ENCODE data around the gene LNX2.

The LNX2 gene

GRCh38 chr13:27601803-27602202 is 18.5 kb downstream of the LNX2 start:
- Histone ChIP-seq H3K9me3 (ENCODE audit: control insufficient read depth, low read length) (no peaks in the 10 kb centered on the region), H3K27me3 (ENCODE audit: control insufficient read depth, insufficient read depth, low read length) (no peaks in the 10 kb centered on the region), H3K4me1 (no peaks in the 10 kb centered on the region), H3K9ac (no peak overlapping the region), H3K27ac (no peak overlapping the region), H3K79me2 (peaks cover 7% of the 10 kb centered on the region), H2AFZ (no peak overlapping the region), H3K4me2 (ENCODE audit: low read length) (no peak overlapping the region), H3K36me3 (ENCODE audit: control insufficient read depth, insufficient read depth, low read length) (no peaks in the 10 kb centered on the region), H3K4me3 (ENCODE audit: low read depth, low read length) (no peak overlapping the region)
- TF ChIP-seq, protein P1, sequence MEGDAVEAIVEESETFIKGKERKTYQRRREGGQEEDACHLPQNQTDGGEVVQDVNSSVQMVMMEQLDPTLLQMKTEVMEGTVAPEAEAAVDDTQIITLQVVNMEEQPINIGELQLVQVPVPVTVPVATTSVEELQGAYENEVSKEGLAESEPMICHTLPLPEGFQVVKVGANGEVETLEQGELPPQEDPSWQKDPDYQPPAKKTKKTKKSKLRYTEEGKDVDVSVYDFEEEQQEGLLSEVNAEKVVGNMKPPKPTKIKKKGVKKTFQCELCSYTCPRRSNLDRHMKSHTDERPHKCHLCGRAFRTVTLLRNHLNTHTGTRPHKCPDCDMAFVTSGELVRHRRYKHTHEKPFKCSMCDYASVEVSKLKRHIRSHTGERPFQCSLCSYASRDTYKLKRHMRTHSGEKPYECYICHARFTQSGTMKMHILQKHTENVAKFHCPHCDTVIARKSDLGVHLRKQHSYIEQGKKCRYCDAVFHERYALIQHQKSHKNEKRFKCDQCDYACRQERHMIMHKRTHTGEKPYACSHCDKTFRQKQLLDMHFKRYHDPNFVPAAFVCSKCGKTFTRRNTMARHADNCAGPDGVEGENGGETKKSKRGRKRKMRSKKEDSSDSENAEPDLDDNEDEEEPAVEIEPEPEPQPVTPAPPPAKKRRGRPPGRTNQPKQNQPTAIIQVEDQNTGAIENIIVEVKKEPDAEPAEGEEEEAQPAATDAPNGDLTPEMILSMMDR (IDR thresholded peaks at IDR 0.05) = no peak

- TF ChIP-seq, protein P1 (IDR thresholded peaks at IDR 0.05) = no peak
- no peak overlapping the region for H3K9ac ChIP-seq
- H3K27ac ChIP-seq = no peak overlapping the region
Measured at GRCh38 chr13:27601208-27601607, 19.1 kb downstream of the LNX2 start.

GRCh38 chr13:27600711-27601110 is 19.6 kb downstream of the LNX2 start:
- TF ChIP-seq, protein P1 (IDR thresholded peaks at IDR 0.05) = no peak
- Histone ChIP-seq H2AFZ (no peak overlapping the region), H3K79me2 (peaks cover 7% of the 10 kb centered on the region), H3K9me3 (ENCODE audit: control insufficient read depth, low read length) (no peaks in the 10 kb centered on the region), H3K4me3 (ENCODE audit: low read depth, low read length) (no peak overlapping the region), H3K9ac (no peak overlapping the region), H3K4me2 (ENCODE audit: low read length) (no peak overlapping the region), H3K4me1 (no peaks in the 10 kb centered on the region), H3K27ac (no peak overlapping the region), H3K27me3 (ENCODE audit: control insufficient read depth, insufficient read depth, low read length) (no peaks in the 10 kb centered on the region), H3K36me3 (ENCODE audit: control insufficient read depth, insufficient read depth, low read length) (no peaks in the 10 kb centered on the region)

More at GRCh38 chr13:27601208-27601607, 19.1 kb downstream of the LNX2 start:
- Histone ChIP-seq H3K79me2 (peaks cover 7% of the 10 kb centered on the region), H3K4me3 (ENCODE audit: low read depth, low read length) (no peak overlapping the region), H3K9me3 (ENCODE audit: control insufficient read depth, low read length) (no peaks in the 10 kb centered on the region), H3K36me3 (ENCODE audit: control insufficient read depth, insufficient read depth, low read length) (no peaks in the 10 kb centered on the region), H3K4me1 (no peaks in the 10 kb centered on the region), H3K27me3 (ENCODE audit: control insufficient read depth, insufficient read depth, low read length) (no peaks in the 10 kb centered on the region), H2AFZ (no peak overlapping the region), H3K4me2 (ENCODE audit: low read length) (no peak overlapping the region)

GRCh38 chr13:27599845-27600553 is 20.3 kb downstream of the LNX2 start:
- Histone ChIP-seq H3K4me2 (ENCODE audit: low read length) (no peak overlapping the region), H3K4me1 (no peaks in the 10 kb centered on the region), H2AFZ (no peak overlapping the region), H3K27me3 (ENCODE audit: control insufficient read depth, insufficient read depth, low read length) (no peaks in the 10 kb centered on the region), H3K9me3 (ENCODE audit: control insufficient read depth, low read length) (no peaks in the 10 kb centered on the region), H3K9ac (no peak overlapping the region), H3K27ac (no peak overlapping the region), H3K79me2 (peaks cover 7% of the 10 kb centered on the region), H3K36me3 (ENCODE audit: control insufficient read depth, insufficient read depth, low read length) (no peaks in the 10 kb centered on the region), H3K4me3 (ENCODE audit: low read depth, low read length) (no peak overlapping the region)
- TF ChIP-seq, protein P1 (IDR thresholded peaks at IDR 0.05) = no peak

GRCh38 chr13:27599096-27599495 is 21.2 kb downstream of the LNX2 start:
- Histone ChIP-seq H3K27ac (no peak overlapping the region), H3K79me2 (peaks cover 6% of the 10 kb centered on the region), H3K27me3 (ENCODE audit: control insufficient read depth, insufficient read depth, low read length) (no peaks in the 10 kb centered on the region), H3K4me1 (no peaks in the 10 kb centered on the region), H3K4me3 (ENCODE audit: low read depth, low read length) (no peak overlapping the region), H2AFZ (no peak overlapping the region), H3K9me3 (ENCODE audit: control insufficient read depth, low read length) (no peaks in the 10 kb centered on the region), H3K4me2 (ENCODE audit: low read length) (no peak overlapping the region), H3K36me3 (ENCODE audit: control insufficient read depth, insufficient read depth, low read length) (no peaks in the 10 kb centered on the region), H3K9ac (no peak overlapping the region)
- TF ChIP-seq, protein P1 (IDR thresholded peaks at IDR 0.05) = no peak
